Stimulated activated CD8-positive, alpha-beta memory T cell treated with anti-CD3 and anti-CD28 coated beads, Interleukin-4, amount 100 ng/mL, for 24 hours (primary cell): ENCODE measurements around the gene AKAP8.
"Not testable (repeated sequence)": the region's sequence is repeated elsewhere in the genome, so short reads cannot be mapped to it uniquely, and the experiment has no call there.

Source experiments
- DNase-seq: peaks from one replicate; pipeline ENCODE4 v3.0.0-alpha.2; 2020; ENCODE audit warnings: low read depth

The AKAP8 gene

GRCh38 chr19:15404097-15404779 is 24.7 kb upstream of the AKAP8 start:
- DNase-seq: no peak

GRCh38 chr19:15403151-15403531 is 23.6 kb upstream of the AKAP8 start:
- DNase-seq: no peak

GRCh38 chr19:15402411-15403150 is 23.0 kb upstream of the AKAP8 start:
- no peak for DNase-seq

GRCh38 chr19:15401397-15401710 is 21.8 kb upstream of the AKAP8 start:
- DNase-seq: no peak

DNA sequence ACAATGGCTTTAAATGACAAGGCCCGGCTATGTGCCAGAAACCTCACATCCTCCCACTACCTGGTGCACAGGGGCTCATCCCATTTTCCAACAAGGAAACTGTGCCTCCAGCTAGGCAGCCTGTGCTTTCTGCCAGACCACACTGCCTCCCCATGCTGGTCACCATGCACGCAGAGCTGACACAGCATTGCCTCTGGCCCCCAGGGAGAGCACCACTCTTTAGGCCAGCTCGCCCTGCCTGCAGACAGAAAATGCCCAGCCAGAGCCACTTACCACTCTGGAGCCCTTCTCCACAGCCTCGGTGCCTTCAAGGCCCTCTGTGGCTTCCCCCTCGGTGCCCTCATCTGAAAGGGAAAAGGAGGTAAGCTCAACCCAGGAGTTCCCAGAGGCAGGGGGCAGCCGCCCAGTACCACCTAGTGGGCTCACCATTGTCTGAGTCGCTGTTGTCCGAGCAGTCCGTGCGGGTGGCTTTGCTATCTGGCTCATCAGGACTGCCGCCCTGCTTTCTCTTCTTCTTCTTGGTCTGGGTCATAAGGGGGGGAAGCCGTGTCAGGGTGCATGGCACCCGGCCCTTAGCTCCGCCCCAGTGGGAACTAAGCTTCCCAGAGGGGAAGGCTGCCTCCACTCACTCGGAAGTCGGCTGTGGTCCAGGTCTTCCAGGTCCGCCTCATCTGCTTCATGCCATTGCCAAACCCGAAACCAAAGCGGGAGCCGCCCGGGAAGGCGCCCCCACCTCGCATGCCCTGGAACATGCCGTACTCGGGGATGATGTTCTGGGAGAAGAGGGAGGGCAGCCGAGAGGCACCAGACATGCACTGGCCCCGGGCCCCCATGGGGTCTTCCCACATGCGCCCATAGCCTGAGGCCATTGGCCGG is 21.2 kb upstream of the AKAP8 start:
- no peak for DNase-seq

- no peak for DNase-seq
Observed at GRCh38 chr19:15399635-15400034, 20.0 kb upstream of the AKAP8 start.

- no peak for DNase-seq
Observed at GRCh38 chr19:15399234-15399515, 19.6 kb upstream of the AKAP8 start.

GRCh38 chr19:15398501-15399233 is 19.1 kb upstream of the AKAP8 start:
- DNase-seq: no peak

DNA sequence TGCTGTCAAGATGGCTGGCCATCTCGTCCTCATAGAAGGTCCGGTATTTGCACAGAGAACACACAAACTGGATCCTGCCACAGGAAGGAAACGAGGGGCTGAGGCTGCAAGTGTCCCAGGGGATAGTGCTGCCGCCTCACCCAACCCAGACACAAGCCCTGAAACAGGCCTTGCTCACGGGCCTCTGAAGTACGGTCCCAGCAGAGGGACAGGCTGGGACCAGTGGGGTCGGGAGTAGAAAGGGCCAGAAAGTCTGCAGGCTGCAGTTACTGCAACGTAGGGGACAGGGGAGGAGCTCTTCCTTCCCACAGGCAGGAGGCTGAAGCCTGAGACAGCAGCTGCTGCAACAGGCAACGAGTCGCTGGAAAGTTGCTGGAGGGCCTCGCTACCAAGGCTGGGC is 18.2 kb upstream of the AKAP8 start:
- DNase-seq: no peak

- DNase-seq: no peak
Observed at GRCh38 chr19:15397236-15397635, 17.6 kb upstream of the AKAP8 start.

DNA sequence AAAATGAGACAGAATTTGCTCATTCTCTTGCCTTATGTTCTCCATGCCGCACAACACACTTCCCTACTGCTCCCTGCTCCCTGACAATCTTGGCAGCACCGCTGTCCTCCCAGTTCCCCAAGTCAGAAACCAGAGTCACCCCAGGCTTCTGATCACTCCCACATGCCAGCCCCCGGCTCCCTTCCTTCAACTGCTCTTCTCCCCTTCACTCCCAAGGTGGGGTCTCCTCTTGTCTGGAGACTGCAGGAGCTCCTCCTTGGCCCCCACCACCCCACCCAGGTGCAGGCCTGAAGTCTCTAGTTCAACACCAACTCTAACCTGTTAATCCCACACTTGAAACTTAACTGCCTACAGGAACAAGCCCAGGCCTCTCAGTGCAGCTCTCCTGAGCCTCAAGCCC is 16.8 kb upstream of the AKAP8 start:
- no peak for DNase-seq

GRCh38 chr19:15395251-15395650 is 15.7 kb upstream of the AKAP8 start:
- not testable (repeated sequence) for DNase-seq

GRCh38 chr19:15394426-15394825 is 14.8 kb upstream of the AKAP8 start:
- no peak for DNase-seq

- DNase-seq: no peak
Observed at GRCh38 chr19:15393963-15394362, 14.4 kb upstream of the AKAP8 start.

DNA sequence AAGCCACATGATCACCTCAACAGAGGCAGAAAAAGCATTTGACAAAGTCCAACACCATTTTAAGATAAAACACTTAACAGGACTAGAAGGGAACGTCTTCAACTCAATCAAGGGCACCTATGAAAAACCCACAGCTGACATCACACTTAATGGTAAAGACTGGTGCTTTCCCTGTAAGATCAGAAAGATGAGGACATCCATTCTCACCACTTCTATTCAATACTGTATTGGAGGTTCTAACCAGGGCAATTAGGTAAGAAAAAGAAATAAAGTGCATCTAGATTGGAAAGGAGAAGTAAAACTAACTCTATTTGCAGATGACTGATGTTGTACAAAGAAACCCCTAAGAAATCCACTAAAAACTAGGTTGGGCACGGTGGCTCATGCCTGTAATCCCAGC is 11.2 kb upstream of the AKAP8 start:
- no peak for DNase-seq

DNA sequence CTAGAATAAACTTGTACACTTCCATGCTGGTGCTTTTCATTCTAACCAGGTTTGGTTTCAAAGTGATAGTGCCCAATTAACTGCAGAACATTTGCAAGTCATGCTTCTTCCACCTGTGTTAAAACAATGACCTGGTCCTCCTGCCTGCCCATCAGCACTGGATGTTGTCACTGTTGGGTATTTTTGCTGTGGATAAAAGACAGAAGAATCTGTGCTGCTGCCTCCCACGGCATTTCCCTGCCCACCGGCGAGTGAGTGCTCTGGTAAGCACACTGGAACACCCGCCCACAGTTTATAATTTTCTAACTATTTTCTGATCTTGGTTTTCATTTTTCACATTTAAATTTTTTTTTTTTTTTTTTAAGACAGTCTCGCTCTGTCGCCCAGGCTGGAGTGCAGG is 2.3 kb upstream of the AKAP8 start:
- DNase-seq: no peak

GRCh38 chr19:15381429-15381828 is 1.8 kb upstream of the AKAP8 start:
- no peak for DNase-seq

- DNase-seq: no peak
Observed at GRCh38 chr19:15379999-15380647, 536 bp upstream of the AKAP8 start.

GRCh38 chr19:15378534-15379082 is 979 bp downstream of the AKAP8 start:
- DNase-seq: peak; percentile 36

DNA sequence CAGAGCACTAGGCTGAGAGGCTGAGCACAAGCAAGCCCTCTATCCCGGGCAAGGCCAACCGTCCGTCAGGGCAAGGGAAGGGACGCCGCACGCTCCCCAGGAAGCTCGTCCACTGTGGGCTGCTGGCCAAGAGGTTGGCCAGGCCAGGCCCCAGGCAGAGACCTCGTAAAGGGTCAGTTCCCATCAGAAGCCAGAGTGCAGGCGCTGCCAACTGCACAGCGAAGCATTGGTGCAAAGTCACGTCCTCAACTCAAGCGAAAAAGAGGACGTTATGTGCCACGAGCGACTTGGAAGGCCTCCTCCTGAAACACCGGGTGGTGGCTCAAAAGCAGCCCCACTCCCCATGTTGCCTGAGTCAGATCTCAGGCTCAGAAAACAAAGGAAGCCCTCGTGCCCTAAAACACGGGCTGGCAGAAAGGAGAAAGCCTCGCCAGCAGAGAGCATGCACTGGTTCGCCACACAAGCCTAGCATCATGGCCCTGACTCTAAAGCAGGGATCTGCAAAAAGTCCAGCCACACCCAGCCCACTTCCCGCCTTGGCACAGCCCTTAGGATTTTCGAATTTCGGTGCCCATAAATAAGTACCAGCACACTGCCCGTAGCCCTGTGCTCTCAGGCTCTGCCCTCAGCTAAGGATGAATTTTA is 4.7 kb downstream of the AKAP8 start:
- DNase-seq: no peak

DNA sequence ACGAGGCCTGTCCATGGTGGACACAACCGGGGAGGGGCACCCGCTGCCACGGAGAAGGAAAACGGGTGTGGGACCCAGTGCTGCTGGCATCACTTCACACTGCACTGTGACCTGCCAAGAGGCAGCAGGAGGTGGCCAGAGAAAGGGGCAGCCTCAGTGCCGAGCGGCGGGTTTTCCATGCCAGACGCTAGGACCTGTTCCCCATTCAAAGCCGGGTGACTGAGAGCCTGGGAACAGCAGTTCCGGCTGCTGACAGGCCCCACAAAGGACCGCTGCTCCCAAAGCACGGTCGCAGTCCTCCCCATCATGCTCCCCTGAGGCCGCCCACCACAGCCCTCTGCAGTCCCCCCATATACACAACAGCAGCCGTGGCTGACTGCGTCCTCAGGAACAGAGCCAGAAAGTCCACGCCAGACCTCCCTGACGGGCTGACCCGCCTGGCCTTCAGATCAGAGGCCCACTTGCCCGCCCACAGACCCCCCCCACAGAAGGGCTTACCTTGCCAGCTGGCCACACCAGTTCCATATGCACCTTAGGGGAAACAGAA is 5.4 kb downstream of the AKAP8 start:
- DNase-seq: no peak
